Activated CD8-positive, alpha-beta T cell treated with anti-CD3 and anti-CD28 coated beads, Interleukin-2, amount 10 ng/mL, durations not matched to agents 7 days and 5 days (primary cell): ENCODE data around the gene DPYSL4. TPM values are rescaled to one million over a fixed set of nuclear protein-coding genes. Genes with fewer than 3 reads are reported as not detected.

ENCODE experiments used
- ATAC-seq: fragments of 150-1000 bp; cut with Tn5 transposase; one replicate; pipeline ENCODE4 v1.10.0; 2021; ENCODE audit warnings: moderate library complexity
- CTCF ChIA-PET: fragments of 350-600 bp; sonication (Branson Sonifier 250); formaldehyde crosslinking; loops from one replicate; lab custom pipeline; 2021; ENCODE audit warnings: antibody characterized with exemption; lab: Charles Lee
- POLR2A ChIA-PET: fragments of 350-600 bp; sonication (Branson Sonifier 250); formaldehyde crosslinking; loops from one replicate; lab custom pipeline; 2021; ENCODE audit warnings: antibody characterized with exemption; lab: Charles Lee
- DNase-seq: peaks from one replicate; pipeline ENCODE4 v3.0.0-alpha.2; 2020
- H3K27ac Mint-ChIP-seq: one replicate; pipeline ENCODE4 v1.8.0; 2021; ENCODE audit warnings: mild to moderate bottlenecking, mixed read lengths
- H3K27me3 Mint-ChIP-seq: one replicate; pipeline ENCODE4 v1.8.0; 2021; ENCODE audit warnings: low read depth, mixed read lengths
- H3K36me3 Mint-ChIP-seq: one replicate; pipeline ENCODE4 v1.8.0; 2021; ENCODE audit warnings: low read depth, mixed read lengths
- H3K4me1 Mint-ChIP-seq: one replicate; pipeline ENCODE4 v1.8.0; 2021; ENCODE audit warnings: low read depth, mixed read lengths
- H3K4me3 Mint-ChIP-seq: one replicate; pipeline ENCODE4 v1.8.0; 2021; ENCODE audit warnings: mild to moderate bottlenecking, mixed read lengths
- H3K9me3 Mint-ChIP-seq: one replicate; pipeline ENCODE4 v1.8.0; 2022; ENCODE audit warnings: mixed read lengths; ENCODE audit not compliant: insufficient read depth
- total RNA-seq, 2 experiments: library from RNA; stranded (reverse); gene quantifications; one replicate each; pipeline ENCODE4 v1.2.3, GENCODE V29; 2021

The DPYSL4 gene
- total RNA-seq, 2 experiments from 2014 or later, result 1.2 to 2.2 TPM

DNA sequence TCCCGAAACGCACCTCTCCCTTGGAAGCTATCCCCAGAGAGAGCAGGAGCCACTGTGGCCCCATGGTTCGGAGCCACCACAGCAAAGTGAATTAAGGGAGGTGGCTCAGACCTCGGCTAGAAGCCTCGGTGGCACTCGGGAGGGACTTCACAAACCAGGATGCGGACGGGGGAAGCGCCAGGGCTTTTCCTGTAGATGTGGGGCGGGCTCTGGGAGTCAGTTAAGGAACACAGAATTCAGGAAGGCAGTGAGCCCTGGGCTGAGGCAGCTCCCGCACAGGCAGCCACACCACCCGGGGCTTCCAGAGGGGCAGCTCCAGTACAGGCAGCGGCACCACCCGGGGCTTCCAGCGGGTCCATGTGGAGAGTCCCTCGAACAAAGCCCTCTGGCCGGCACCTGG is 42.7 kb upstream of the DPYSL4 start:
- H3K27me3 Mint-ChIP-seq, result no peaks in the 10 kb centered on the region
- H3K4me3 Mint-ChIP-seq, result no peak overlapping the region
- no peak overlapping the region for H3K27ac Mint-ChIP-seq
- no peaks in the 10 kb centered on the region for H3K9me3 Mint-ChIP-seq
- POLR2A ChIA-PET, result no interaction called here
- no peak for DNase-seq
- CTCF ChIA-PET, result no interaction called here
- H3K36me3 Mint-ChIP-seq, result no peaks in the 10 kb centered on the region
- H3K4me1 Mint-ChIP-seq, result no peaks in the 10 kb centered on the region
- ATAC-seq, result no peak

DNA sequence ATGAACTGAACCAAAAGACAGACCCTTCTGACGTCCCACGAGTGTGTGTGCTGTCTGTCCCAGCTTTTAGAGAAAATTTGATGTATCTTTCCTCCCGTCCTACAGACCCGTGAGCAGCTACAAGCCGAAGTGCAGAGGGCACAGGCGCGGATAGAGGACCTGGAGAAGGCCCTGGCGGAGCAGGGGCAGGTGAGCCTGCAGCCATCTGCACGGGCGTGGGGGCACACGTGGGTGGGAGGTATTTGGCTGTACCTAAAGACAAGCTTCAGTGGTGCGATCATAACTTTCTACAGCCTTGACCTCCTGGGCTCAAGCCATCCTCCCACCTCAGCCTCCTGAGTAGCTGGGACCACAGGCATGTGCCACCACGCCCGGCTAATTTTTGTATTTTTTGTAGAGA is 41.7 kb upstream of the DPYSL4 start:
- Mint-ChIP-seq H3K4me3 (no peak overlapping the region), H3K27me3 (no peaks in the 10 kb centered on the region), H3K9me3 (no peaks in the 10 kb centered on the region), H3K4me1 (no peaks in the 10 kb centered on the region), H3K36me3 (no peaks in the 10 kb centered on the region), H3K27ac (no peak overlapping the region)
- POLR2A ChIA-PET, result no interaction called here
- CTCF ChIA-PET, result no interaction called here
- ATAC-seq (no peak), DNase-seq (no peak)

DNA sequence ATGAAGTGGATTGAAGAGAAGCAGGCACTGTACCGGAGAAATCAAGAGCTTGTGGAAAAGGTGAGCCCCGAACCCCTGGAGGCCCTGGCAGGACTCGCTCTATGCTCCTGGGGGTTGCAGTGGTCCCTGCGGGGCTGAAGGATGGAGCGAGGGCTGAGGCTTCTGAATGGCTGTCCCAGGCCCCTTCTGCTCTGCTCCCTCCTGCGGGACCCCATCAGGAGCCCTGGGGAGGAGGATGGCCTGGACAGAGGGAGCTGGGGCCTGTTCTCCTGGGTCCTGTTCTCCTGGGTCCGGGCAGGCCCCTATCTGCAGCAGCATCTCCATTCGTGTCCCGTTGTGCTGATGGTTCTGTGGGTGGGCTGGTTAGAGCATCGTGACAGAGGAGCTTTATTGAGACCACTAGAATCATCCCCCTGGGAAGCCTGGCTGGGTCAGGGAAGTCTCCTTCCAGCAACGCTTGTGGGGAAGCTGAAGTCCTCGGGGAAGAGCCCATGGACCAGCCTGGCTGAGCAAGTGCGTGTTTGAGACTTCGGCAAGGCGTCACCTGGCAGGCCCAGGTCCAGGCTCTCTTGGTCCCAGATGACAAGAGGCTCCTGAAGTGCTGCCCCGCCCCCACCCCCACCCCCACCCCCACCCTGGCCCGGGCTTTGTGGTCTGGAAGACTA is 41.1 kb upstream of the DPYSL4 start:
- ChIA-PET CTCF (no interaction called here), POLR2A (no interaction called here)
- Mint-ChIP-seq H3K4me3 (no peak overlapping the region), H3K9me3 (no peaks in the 10 kb centered on the region), H3K36me3 (no peaks in the 10 kb centered on the region), H3K27ac (no peak overlapping the region), H3K27me3 (no peaks in the 10 kb centered on the region), H3K4me1 (no peaks in the 10 kb centered on the region)
- DNase-seq (no peak), ATAC-seq (no peak)

DNA sequence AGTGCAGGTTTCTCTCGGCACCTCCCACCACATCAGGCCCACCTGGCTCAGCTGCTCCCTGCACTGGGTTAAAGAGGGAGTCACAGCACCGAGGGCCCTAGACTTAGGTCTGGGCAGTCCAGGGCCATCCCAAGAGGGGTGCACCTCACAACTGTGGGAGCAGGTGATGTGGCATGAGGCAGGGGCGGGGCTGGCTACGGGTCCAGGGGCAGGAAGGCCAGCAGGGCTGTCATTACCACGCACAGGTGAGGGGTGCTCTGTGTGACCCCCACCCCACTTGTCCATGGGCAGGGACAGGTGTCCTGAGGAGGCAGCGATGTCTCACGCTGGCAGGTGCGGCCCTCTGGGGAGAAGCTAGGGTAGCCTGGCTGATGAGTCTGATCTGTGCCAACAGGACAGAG is 40.5 kb upstream of the DPYSL4 start:
- ChIA-PET CTCF (no interaction called here), POLR2A (no interaction called here)
- Mint-ChIP-seq H3K27me3 (no peaks in the 10 kb centered on the region), H3K4me3 (no peak overlapping the region), H3K27ac (no peak overlapping the region), H3K9me3 (no peaks in the 10 kb centered on the region), H3K4me1 (no peaks in the 10 kb centered on the region), H3K36me3 (no peaks in the 10 kb centered on the region)
- no peak for DNase-seq
- no peak for ATAC-seq

DNA sequence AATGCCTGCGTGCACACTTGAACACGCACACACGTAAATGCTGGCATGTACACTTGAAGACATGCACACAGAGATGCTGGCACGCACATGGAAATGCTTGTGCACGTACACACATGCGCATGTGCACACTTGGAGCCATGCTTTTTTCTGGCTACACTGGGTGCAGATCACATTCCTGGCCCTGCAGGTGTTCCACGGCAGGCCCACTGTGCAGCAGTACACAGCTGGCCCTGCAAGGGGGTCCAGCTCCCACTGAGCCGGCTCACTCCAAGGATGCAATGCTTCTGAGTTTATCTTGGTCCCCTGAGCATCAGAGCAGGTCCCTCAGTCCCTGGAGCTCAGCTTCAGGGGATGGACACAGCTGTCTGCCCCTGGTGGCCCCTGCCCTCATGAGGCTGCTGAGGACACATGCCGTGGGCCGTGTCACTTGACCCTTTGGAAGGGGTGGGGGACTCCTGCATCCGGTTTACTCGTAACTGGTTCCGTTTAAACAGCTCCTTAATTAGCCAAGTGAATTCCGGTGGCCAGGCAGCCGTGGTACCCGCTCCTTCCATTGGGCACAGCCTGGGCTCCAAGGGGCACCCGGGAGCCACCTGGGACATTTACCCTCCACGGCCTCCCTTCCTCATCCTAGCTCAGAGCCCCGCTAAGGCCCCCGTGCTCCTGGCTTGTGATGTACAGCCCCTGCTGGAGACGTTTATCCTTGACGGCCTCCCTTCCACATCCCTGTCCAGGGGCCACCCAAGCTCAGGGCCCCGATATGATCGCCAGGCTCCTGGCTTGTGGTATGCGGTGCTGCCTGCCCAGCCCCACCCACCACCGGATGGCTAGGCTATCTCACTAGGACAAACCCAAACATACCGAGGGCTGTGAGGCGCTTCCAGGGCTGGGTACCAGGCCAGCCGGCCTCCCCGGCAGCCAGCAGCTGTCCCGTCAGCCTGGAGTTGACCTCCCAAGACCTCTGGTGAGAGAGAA is 39.5 kb upstream of the DPYSL4 start:
- DNase-seq (no peak), ATAC-seq (no peak)
- Mint-ChIP-seq H3K36me3 (no peaks in the 10 kb centered on the region), H3K4me1 (no peaks in the 10 kb centered on the region), H3K27ac (no peak overlapping the region), H3K27me3 (no peaks in the 10 kb centered on the region), H3K9me3 (no peaks in the 10 kb centered on the region), H3K4me3 (no peak overlapping the region)
- POLR2A ChIA-PET, result interaction anchor here (0.8 kb wide), 1 partner anchor 10 kb away, joined by 3 read pairs; no protein-coding TSS in a partner anchor
- CTCF ChIA-PET, result no interaction called here

DNA sequence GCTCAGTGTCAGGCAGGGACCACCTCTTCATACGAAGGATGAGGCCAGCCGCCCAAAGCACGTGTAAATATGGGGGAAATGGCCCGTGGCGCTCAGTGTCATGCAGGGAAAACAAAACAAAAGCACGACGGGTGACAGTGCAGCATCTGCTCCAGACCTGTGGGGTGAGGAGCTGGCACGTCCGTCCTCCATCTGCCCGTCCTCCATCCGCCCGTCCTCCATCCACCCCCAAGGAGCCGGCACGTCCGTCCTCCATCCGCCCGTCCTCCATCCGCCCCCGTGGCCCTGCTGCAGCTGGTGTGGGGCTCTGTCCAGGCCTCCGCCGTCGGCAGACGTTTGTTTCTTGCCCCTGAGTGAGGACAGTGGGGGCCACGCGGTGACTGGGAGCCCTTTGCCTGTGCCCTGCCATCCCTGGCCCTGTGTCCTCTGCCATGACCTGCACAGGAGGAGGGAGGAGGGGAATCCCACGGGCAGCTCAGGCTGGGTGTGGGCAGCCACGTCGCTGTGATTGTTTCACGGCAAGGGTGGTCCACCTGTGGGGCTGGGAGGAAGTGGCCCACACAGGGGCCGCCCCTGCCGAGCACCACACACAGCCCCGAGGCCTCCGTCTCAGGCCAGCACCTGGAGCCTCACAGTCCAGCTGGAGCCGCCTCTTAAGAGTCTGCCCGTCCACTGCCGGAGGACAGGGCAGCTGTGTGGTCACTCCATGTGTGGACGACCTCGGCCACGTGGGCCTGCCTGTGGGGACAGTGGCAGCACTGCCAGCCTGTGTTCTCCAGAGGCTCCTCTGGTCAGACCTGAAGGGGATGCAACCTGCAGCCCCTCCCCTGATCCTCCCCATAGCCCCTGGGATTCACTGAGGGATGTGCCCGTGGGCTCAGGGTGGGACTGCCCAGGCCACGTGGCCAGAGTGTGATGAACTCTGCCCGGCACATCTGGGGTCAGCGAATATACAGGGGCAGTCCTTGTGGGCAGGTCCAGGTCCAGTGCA is 38.2 kb upstream of the DPYSL4 start:
- Mint-ChIP-seq H3K27ac (no peak overlapping the region), H3K36me3 (no peaks in the 10 kb centered on the region), H3K9me3 (no peaks in the 10 kb centered on the region), H3K4me3 (peak overlapping the region; percentile 15), H3K4me1 (no peaks in the 10 kb centered on the region), H3K27me3 (no peaks in the 10 kb centered on the region)
- DNase-seq, result no peak
- CTCF ChIA-PET, result no interaction called here
- ATAC-seq, result peak; percentile 11
- POLR2A ChIA-PET, result interaction anchor here (0.8 kb wide), 1 partner anchor 9 kb away, joined by 3 read pairs; no protein-coding TSS in a partner anchor

DNA sequence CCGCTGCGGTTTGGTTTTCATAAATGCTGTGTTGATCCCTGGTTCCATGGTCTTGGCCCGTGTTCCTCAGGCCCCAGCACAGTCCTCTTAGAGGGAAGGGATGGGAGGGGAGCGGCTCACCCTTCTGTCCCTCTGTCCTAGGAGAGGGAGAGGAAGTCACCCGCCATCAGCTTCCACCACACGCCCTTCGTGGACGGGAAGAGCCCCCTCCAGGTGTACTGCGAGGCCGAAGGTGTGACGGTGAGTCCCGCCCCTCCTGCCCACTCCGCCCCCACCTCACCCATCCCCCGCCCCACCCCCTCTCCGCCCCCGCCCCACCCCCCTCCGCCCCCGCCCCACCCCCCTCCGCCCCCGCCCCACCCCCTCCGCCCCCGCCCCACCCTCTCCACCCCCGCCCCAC is 37.5 kb upstream of the DPYSL4 start:
- ChIA-PET POLR2A (no interaction called here), CTCF (no interaction called here)
- DNase-seq (no peak), ATAC-seq (peak; percentile 38)
- Mint-ChIP-seq H3K9me3 (no peaks in the 10 kb centered on the region), H3K36me3 (no peaks in the 10 kb centered on the region), H3K27me3 (no peaks in the 10 kb centered on the region), H3K27ac (no peak overlapping the region), H3K4me1 (no peaks in the 10 kb centered on the region), H3K4me3 (no peak overlapping the region)

DNA sequence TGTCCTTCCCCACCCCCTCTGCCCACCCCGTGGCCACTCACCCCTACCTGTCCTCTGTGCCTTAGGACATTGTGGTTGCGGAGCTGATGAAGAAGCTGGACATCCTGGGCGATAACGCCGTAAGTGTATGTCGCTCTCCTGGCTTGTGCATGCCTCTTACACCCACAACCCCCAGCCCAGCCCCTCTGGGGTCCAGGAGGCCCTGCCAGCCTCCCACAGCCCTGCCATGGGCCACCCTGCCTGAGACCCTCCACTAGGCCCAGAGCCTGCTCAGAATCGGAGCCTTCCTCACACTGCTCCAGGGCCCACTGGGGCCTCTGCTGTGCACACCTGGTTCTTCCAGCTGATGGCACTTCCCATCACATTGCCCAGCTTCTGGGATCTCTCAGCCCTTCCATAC is 36.8 kb upstream of the DPYSL4 start:
- no peaks in the 10 kb centered on the region for H3K4me1 Mint-ChIP-seq
- H3K9me3 Mint-ChIP-seq, result no peaks in the 10 kb centered on the region
- CTCF ChIA-PET, result no interaction called here
- no peaks in the 10 kb centered on the region for H3K36me3 Mint-ChIP-seq
- POLR2A ChIA-PET, result no interaction called here
- no peak overlapping the region for H3K27ac Mint-ChIP-seq
- H3K4me3 Mint-ChIP-seq, result no peak overlapping the region
- DNase-seq (no peak), ATAC-seq (no peak)
- H3K27me3 Mint-ChIP-seq, result no peaks in the 10 kb centered on the region

DNA sequence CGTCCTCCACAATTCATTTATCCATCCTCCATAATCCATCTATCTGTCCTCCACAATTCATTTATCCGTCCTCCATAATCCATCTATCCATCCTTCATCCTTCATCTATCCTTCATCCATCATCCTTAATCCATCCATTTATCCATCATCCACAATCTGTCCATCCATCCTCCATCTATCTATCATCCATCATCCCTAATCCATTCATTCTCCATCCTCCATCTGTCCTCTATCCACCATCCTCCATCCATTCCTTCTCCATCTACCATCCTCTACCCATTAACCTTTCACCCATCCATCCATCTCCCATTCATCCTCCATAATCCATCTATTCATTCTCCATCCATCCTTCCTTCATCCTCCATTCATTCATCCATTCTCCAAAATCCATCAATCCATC is 36.0 kb upstream of the DPYSL4 start:
- ChIA-PET POLR2A (no interaction called here), CTCF (no interaction called here)
- no peaks in the 10 kb centered on the region for H3K36me3 Mint-ChIP-seq
- H3K27me3 Mint-ChIP-seq, result no peaks in the 10 kb centered on the region
- no peaks in the 10 kb centered on the region for H3K4me1 Mint-ChIP-seq
- H3K9me3 Mint-ChIP-seq, result no peaks in the 10 kb centered on the region
- H3K4me3 Mint-ChIP-seq, result no peak overlapping the region
- no peak overlapping the region for H3K27ac Mint-ChIP-seq
- DNase-seq (no peak), ATAC-seq (no peak)

DNA sequence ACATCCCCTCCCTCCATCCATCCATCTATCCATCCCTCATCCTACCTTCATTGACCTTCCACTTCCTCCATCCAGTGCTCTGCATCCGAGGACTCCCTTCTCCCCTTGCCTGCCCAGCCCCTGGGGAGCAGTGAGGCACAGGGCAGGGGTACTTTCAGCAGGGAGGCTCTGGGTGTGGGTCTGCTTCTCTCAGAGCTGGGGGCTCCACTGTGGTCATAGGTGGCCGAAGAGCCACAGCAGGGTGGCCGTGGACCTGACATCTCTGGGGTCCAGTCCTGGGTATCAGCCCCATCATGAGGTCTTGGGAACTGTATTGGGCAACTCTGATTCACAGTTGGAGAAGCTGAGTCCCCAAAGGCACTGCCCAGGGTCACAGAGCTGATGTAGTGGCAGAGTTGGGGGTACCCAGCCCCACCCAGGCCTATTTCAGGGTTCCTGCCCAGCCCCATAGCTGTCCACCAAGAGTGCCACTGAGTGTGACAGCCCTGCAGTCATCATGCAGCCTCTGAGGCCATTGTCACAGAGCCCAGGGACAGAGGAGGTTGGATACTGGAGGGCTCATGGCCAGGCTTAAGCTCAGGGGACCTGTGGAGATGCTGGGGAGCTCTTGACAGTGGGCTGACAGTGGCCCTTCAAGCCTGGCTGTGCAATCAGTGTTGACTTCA is 35.3 kb upstream of the DPYSL4 start:
- ATAC-seq (no peak), DNase-seq (no peak)
- ChIA-PET POLR2A (no interaction called here), CTCF (interaction anchor here (2.0 kb wide), 1 partner anchor 9 kb away, joined by 7 read pairs; no protein-coding TSS in a partner anchor)
- Mint-ChIP-seq H3K4me1 (no peaks in the 10 kb centered on the region), H3K4me3 (no peak overlapping the region), H3K9me3 (no peaks in the 10 kb centered on the region), H3K27ac (no peak overlapping the region), H3K27me3 (no peaks in the 10 kb centered on the region), H3K36me3 (no peaks in the 10 kb centered on the region)

DNA sequence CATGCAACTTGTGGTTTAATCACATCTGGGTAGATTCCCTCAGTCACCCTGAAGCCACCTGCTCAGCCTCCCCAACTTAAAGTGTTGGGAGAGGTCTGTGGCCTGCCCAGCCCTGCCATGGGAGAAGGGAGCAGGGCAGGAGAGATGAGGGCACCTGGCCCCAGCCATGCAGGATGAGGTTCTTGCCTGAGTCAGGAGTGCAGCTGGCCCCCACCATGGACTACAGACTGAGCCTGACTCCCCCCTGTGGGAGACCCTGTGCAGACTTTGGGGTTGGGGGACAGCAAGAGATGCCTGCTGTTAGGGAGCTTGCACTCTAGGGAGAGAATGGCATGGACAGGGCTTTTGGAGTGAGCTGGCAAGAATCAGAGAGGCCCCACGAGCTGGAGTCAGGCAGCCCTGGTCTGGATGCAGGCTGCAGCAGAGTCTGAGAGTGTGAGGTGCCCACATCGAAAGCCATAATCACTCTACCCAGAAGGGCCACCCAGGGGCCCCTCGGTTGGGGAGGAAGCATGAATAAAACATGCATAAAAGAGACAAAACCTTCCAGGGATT is 34.7 kb upstream of the DPYSL4 start:
- no peaks in the 10 kb centered on the region for H3K36me3 Mint-ChIP-seq
- no peak for DNase-seq
- CTCF ChIA-PET, result interaction anchor here (2.0 kb wide), 1 partner anchor 9 kb away, joined by 7 read pairs; no protein-coding TSS in a partner anchor
- H3K9me3 Mint-ChIP-seq, result no peaks in the 10 kb centered on the region
- POLR2A ChIA-PET, result no interaction called here
- no peaks in the 10 kb centered on the region for H3K4me1 Mint-ChIP-seq
- no peaks in the 10 kb centered on the region for H3K27me3 Mint-ChIP-seq
- no peak overlapping the region for H3K27ac Mint-ChIP-seq
- no peak overlapping the region for H3K4me3 Mint-ChIP-seq
- ATAC-seq, result no peak
